H9 (cell line): ENCODE data around the gene OXCT1. TPM values are rescaled to one million over a fixed set of nuclear protein-coding genes. Genes with fewer than 3 reads are reported as not detected.

ENCODE experiments used
- DNase-seq: peaks from one replicate; pipeline ENCODE4 v3.0.0-alpha.2; 2017
- H2AFZ ChIP-seq: one replicate; pipeline ENCODE4 v1.6.1; 2013; ENCODE audit warnings: mild to moderate bottlenecking, low read length, control low read depth, moderate library complexity
- H2AK5ac ChIP-seq: 2 replicates; pipeline ENCODE4 v1.6.1; 2013; ENCODE audit warnings: low read length, control low read depth, mixed read lengths; ENCODE audit not compliant: insufficient read length
- H2BK120ac ChIP-seq: one replicate; pipeline ENCODE4 v1.6.1; 2013; ENCODE audit warnings: low read depth, mild to moderate bottlenecking, low read length, control low read depth, inconsistent platforms; ENCODE audit not compliant: poor library complexity, severe bottlenecking
- H2BK12ac ChIP-seq: 2 replicates; pipeline ENCODE4 v1.6.1; 2013; ENCODE audit warnings: low read length, control low read depth, mixed read lengths, low read depth; ENCODE audit not compliant: insufficient read length
- H2BK15ac ChIP-seq: 2 replicates; pipeline ENCODE4 v1.6.1; 2013; ENCODE audit warnings: low read depth, low read length, control low read depth
- H2BK20ac ChIP-seq: one replicate; pipeline ENCODE4 v1.6.1; 2013; ENCODE audit warnings: low read depth, mild to moderate bottlenecking, low read length, control low read depth, inconsistent platforms; ENCODE audit not compliant: poor library complexity, severe bottlenecking
- H2BK5ac ChIP-seq: 2 replicates; pipeline ENCODE4 v1.6.1; 2013; ENCODE audit warnings: low read length, control low read depth, mixed read lengths; ENCODE audit not compliant: insufficient read length
- H3K14ac ChIP-seq: 2 replicates; pipeline ENCODE4 v1.6.1; 2013; ENCODE audit warnings: low read length, control low read depth; ENCODE audit not compliant: insufficient read depth
- H3K18ac ChIP-seq: 2 replicates; pipeline ENCODE4 v1.6.1; 2013; ENCODE audit warnings: low read depth, mild to moderate bottlenecking, mixed read lengths, low read length, control low read depth; ENCODE audit not compliant: insufficient read length
- H3K23ac ChIP-seq: 2 replicates; pipeline ENCODE4 v1.6.1; 2013; ENCODE audit warnings: low read length, control low read depth, mixed read lengths, low read depth; ENCODE audit not compliant: insufficient read length
- H3K23me2 ChIP-seq: 2 replicates; pipeline ENCODE4 v1.6.1; 2013; ENCODE audit warnings: low read depth, mild to moderate bottlenecking, mixed read lengths, low read length, control low read depth; ENCODE audit not compliant: insufficient read length, poor library complexity, severe bottlenecking
- H3K27ac ChIP-seq: 2 replicates; pipeline ENCODE4 v1.5.1; 2013; ENCODE audit warnings: low read length, control low read depth, mixed read lengths, low read depth; ENCODE audit not compliant: insufficient read length
- H3K27me3 ChIP-seq: 2 replicates; pipeline ENCODE4 v1.6.1; 2013; ENCODE audit warnings: low read length, control low read depth, inconsistent platforms; ENCODE audit not compliant: insufficient read depth
- H3K4ac ChIP-seq: 2 replicates; pipeline ENCODE4 v1.6.1; 2013; ENCODE audit warnings: low read depth, mild to moderate bottlenecking, control low read depth, inconsistent platforms, low read length, moderate library complexity
- H3K4me1 ChIP-seq: 2 replicates; pipeline ENCODE4 v1.6.1; 2013; ENCODE audit warnings: low read length, control low read depth, inconsistent platforms; ENCODE audit not compliant: insufficient read depth
- H3K4me2 ChIP-seq: 2 replicates; pipeline ENCODE4 v1.6.1; 2013; ENCODE audit warnings: low read length, control low read depth, mixed read lengths; ENCODE audit not compliant: insufficient read length, insufficient read depth
- H3K56ac ChIP-seq: 2 replicates; pipeline ENCODE4 v1.6.1; 2013; ENCODE audit warnings: low read depth, mild to moderate bottlenecking, mixed read lengths, low read length, control low read depth; ENCODE audit not compliant: insufficient read length
- H3K79me1 ChIP-seq: 2 replicates; pipeline ENCODE4 v1.6.1; 2013; ENCODE audit warnings: low read depth, mild to moderate bottlenecking, moderate library complexity, low read length, control low read depth, inconsistent platforms; ENCODE audit not compliant: insufficient read depth, poor library complexity, severe bottlenecking
- H3K79me2 ChIP-seq: 2 replicates; pipeline ENCODE4 v1.6.1; 2013; ENCODE audit warnings: low read length, control low read depth, inconsistent platforms; ENCODE audit not compliant: insufficient read depth
- H3K9ac ChIP-seq: 2 replicates; pipeline ENCODE4 v1.6.1; 2013; ENCODE audit warnings: low read length, control low read depth, mixed read lengths; ENCODE audit not compliant: insufficient read length; ENCODE audit errors: extremely low read depth
- H3K9me3 ChIP-seq: one replicate; pipeline ENCODE4 v1.6.1; 2013; ENCODE audit warnings: low read depth, low read length, inconsistent platforms; ENCODE audit not compliant: control insufficient read depth
- H3T11ph ChIP-seq: one replicate; pipeline ENCODE4 v1.6.1; 2013; ENCODE audit warnings: mild to moderate bottlenecking, low read length, control low read depth, inconsistent platforms
- H4K20me1 ChIP-seq: one replicate; pipeline ENCODE4 v1.6.1; 2013; ENCODE audit not compliant: control insufficient read depth, insufficient read length, insufficient read depth
- H4K5ac ChIP-seq: 2 replicates; pipeline ENCODE4 v1.6.1; 2013; ENCODE audit warnings: low read depth, mild to moderate bottlenecking, mixed read lengths, low read length, control low read depth; ENCODE audit not compliant: insufficient read length
- H4K8ac ChIP-seq: replicated peaks from 2 replicates; pipeline ENCODE4 v1.6.1; 2013; ENCODE audit warnings: low read length, control low read depth, mixed read lengths, low read depth; ENCODE audit not compliant: insufficient read length
- H4K91ac ChIP-seq: 2 replicates; pipeline ENCODE4 v1.6.1; 2013; ENCODE audit warnings: low read depth, mild to moderate bottlenecking, moderate library complexity, mixed read lengths, low read length, control low read depth; ENCODE audit not compliant: insufficient read length
- H3K27ac Mint-ChIP-seq, 3 experiments: 2 replicates in 2 of 3; 3 replicates in 1 of 3; pipeline ENCODE4 v1.8.0; 2020 to 2021; ENCODE audit warnings: mixed read lengths in 3 of 3, mild to moderate bottlenecking in 1 of 3, moderate library complexity in 1 of 3
- H3K27me3 Mint-ChIP-seq: 2 replicates; pipeline ENCODE4 v1.8.0; 2021; ENCODE audit warnings: low read depth, mild to moderate bottlenecking, moderate library complexity, mixed read lengths
- H3K36me3 Mint-ChIP-seq, 3 experiments: 2 replicates in 2 of 3; 3 replicates in 1 of 3; pipeline ENCODE4 v1.8.0; 2020 to 2021; ENCODE audit warnings: low read depth in 3 of 3, mixed read lengths in 3 of 3; ENCODE audit not compliant: insufficient read depth in 1 of 3
- H3K4me1 Mint-ChIP-seq, 2 experiments: 2 replicates each; pipeline ENCODE4 v1.8.0; 2020; ENCODE audit warnings: mixed read lengths in 2 of 2
- H3K4me3 Mint-ChIP-seq, 2 experiments: 2 replicates in 1 of 2; 3 replicates in 1 of 2; pipeline ENCODE4 v1.8.0; 2020 to 2021; ENCODE audit warnings: mild to moderate bottlenecking in 2 of 2, mixed read lengths in 2 of 2, moderate library complexity in 1 of 2
- H3K9me3 Mint-ChIP-seq, 2 experiments: 2 replicates in 1 of 2; 3 replicates in 1 of 2; pipeline ENCODE4 v1.8.0; 2020; ENCODE audit warnings: mild to moderate bottlenecking in 2 of 2, mixed read lengths in 2 of 2, moderate library complexity in 1 of 2
- CTCF ChIP-seq: fragments of 200-600 bp; sonication (generic); conservative IDR thresholded peaks from 3 replicates; pipeline ENCODE4 v1.8.0; 2021; ENCODE audit warnings: antibody characterized with exemption, mild to moderate bottlenecking
- WGBS: extraction: QIAGEN DNeasy Blood & Tissue Kit; methylation state at CpG from one replicate; pipeline ENCODE4 v1.1.7; 2013; ENCODE audit warnings: missing lambda C conversion rate, low lambda C conversion rate, mixed read lengths; ENCODE audit not compliant: insufficient read length; ENCODE audit errors: extremely low coverage; 5-methylcytosine and 5-hydroxymethylcytosine counted together
- total RNA-seq: library from RNA; stranded (reverse); gene quantifications from 2 replicates; pipeline ENCODE4 v1.2.1, GENCODE V29; 2021

The OXCT1 gene
- total RNA-seq, 1 experiment from 2014 or later: 25.6 TPM

DNA sequence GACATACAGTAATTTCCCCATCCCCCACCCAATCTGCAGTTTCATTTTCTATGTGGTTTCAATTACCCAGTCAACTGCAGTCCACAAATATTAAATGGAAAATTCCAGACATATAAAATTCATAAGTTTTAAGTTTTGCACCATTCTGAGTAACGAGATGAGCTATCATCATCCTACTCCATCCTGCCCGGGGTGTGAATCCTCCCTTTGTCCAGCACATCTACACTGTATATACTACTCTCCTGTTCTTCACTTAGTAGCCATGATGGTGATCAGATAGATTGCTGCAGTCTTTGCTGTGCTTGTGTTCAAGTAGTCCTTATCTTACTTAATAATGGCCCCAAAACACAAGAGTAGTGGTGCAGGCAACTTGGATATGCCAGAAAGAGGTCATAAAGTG, 11.3 kb downstream of the OXCT1 start:
- no peak overlapping the region for H3K27ac Mint-ChIP-seq
- Histone ChIP-seq H2AFZ (no peak overlapping the region), H4K91ac (no peak overlapping the region), H3K79me2 (no peaks in the 10 kb centered on the region), H3K9me3 (no peaks in the 10 kb centered on the region), H2BK20ac (no peak overlapping the region), H2BK120ac (no peak overlapping the region), H3K56ac (no peak overlapping the region), H3K23me2 (no peaks in the 10 kb centered on the region), H2BK15ac (no peak overlapping the region), H3K4me2 (no peak overlapping the region), H3K4me1 (no peaks in the 10 kb centered on the region), H3K4ac (no peak overlapping the region), H3K79me1 (no peaks in the 10 kb centered on the region), H4K20me1 (no peaks in the 10 kb centered on the region), H4K8ac (no peak overlapping the region), H3K14ac (no peak overlapping the region), H3K23ac (no peak overlapping the region), H2BK12ac (no peak overlapping the region), H2BK5ac (no peak overlapping the region), H3K27me3 (no peaks in the 10 kb centered on the region), H3K9ac (no peak overlapping the region), H3K18ac (no peak overlapping the region), H4K5ac (no peak overlapping the region), H2AK5ac (no peak overlapping the region), H3T11ph (no peak overlapping the region), H3K27ac (no peak overlapping the region)
- no peak for TF ChIP-seq CTCF
- no peaks in the 10 kb centered on the region for H3K9me3 Mint-ChIP-seq
- no peak overlapping the region for H3K4me3 Mint-ChIP-seq
- no peaks in the 10 kb centered on the region for H3K27me3 Mint-ChIP-seq
- DNase-seq: no peak
- H3K36me3 Mint-ChIP-seq: peaks cover 3 to 18% (median 5%) of the 10 kb centered on the region in 3 experiments; a peak in 5 of 7 replicates
- peaks cover under 1% of the 10 kb centered on the region in 2 experiments for H3K4me1 Mint-ChIP-seq
- WGBS: no CpG with 5 or more reads among the region's 2 CpGs
